DOHH2 (cell line): ENCODE results near the gene ROCK2.

Experiments
- H3F3A ChIP-seq: fragments of 200-600 bp; sonication (generic), shearing (Covaris generic); 2 replicates; pipeline ENCODE4 v1.6.0; 2016; ENCODE audit warnings: antibody characterized with exemption, mild to moderate bottlenecking; ENCODE audit not compliant: control insufficient read depth, insufficient read depth
- H3K27ac ChIP-seq: fragments of 200-600 bp; sonication (generic); 2 replicates; pipeline ENCODE4 v1.5.1; 2014; ENCODE audit warnings: low read depth, mild to moderate bottlenecking, low read length, moderate library complexity
- H3K27me3 ChIP-seq: fragments of 200-600 bp; sonication (generic); 2 replicates; pipeline ENCODE4 v1.6.1; 2014; ENCODE audit warnings: mild to moderate bottlenecking, low read length, mixed read lengths; ENCODE audit not compliant: control insufficient read depth
- H3K36me3 ChIP-seq: fragments of 200-600 bp; sonication (generic); 2 replicates; pipeline ENCODE4 v1.6.1; 2014; ENCODE audit warnings: mild to moderate bottlenecking, low read length, moderate library complexity, mixed read lengths; ENCODE audit not compliant: control insufficient read depth
- H3K4me1 ChIP-seq: fragments of 200-600 bp; sonication (generic); 2 replicates; pipeline ENCODE4 v1.6.1; 2014; ENCODE audit warnings: mild to moderate bottlenecking, low read length, mixed read lengths; ENCODE audit not compliant: control insufficient read depth
- H3K4me2 ChIP-seq: fragments of 200-600 bp; sonication (generic); 2 replicates; pipeline ENCODE4 v1.6.0; 2014; ENCODE audit warnings: mild to moderate bottlenecking, low read length, moderate library complexity
- H3K4me3 ChIP-seq: fragments of 200-600 bp; sonication (generic); 2 replicates; pipeline ENCODE4 v1.5.1; 2014; ENCODE audit warnings: mild to moderate bottlenecking, low read length, mixed read lengths
- H3K79me2 ChIP-seq: fragments of 200-600 bp; sonication (generic); 2 replicates; pipeline ENCODE4 v1.6.1; 2014; ENCODE audit warnings: mild to moderate bottlenecking, low read length, mixed read lengths; ENCODE audit not compliant: control insufficient read depth
- H3K9me2 ChIP-seq: fragments of 200-600 bp; sonication (generic); replicated peaks from 2 replicates; pipeline ENCODE4 v1.6.1; 2014; ENCODE audit warnings: mild to moderate bottlenecking, low read length, mixed read lengths; ENCODE audit not compliant: control insufficient read depth
- H3K9me3 ChIP-seq: fragments of 200-600 bp; sonication (generic); 2 replicates; pipeline ENCODE4 v1.6.1; 2014; ENCODE audit warnings: antibody characterized with exemption, low read length, mixed read lengths; ENCODE audit not compliant: control insufficient read depth, insufficient read depth
- H4K20me1 ChIP-seq: fragments of 200-600 bp; sonication (generic); 2 replicates; pipeline ENCODE4 v1.6.0; 2014; ENCODE audit warnings: low read depth, mild to moderate bottlenecking, antibody characterized with exemption, low read length, moderate library complexity; ENCODE audit not compliant: control insufficient read depth, insufficient read depth
- CTCF ChIP-seq: fragments of 200-600 bp; sonication (generic); IDR thresholded peaks from one replicate; pipeline ENCODE4 v1.5.1; 2014; ENCODE audit warnings: antibody characterized with exemption, mild to moderate bottlenecking, low read depth, low read length; ENCODE audit not compliant: poor library complexity, severe bottlenecking
- EZH2phosphoT487 ChIP-seq: fragments of 200-600 bp; sonication (generic); IDR thresholded peaks from 2 replicates; pipeline ENCODE4 v1.6.1; 2017; ENCODE audit warnings: borderline replicate concordance, mild to moderate bottlenecking, antibody characterized with exemption, low read length, moderate library complexity, mixed read lengths

The ROCK2 gene

GRCh38 chr2:11333427-11334183, 10.8 kb downstream of the ROCK2 start:
- no peaks in the 10 kb centered on the region for H3K9me2 ChIP-seq
- no peaks in the 10 kb centered on the region for H3F3A ChIP-seq
- H3K4me1 ChIP-seq = no peaks in the 10 kb centered on the region; the same call in none of the 2 replicates
- H3K4me3 ChIP-seq = no peak overlapping the region
- H3K27ac ChIP-seq = no peak overlapping the region
- H4K20me1 ChIP-seq = no peaks in the 10 kb centered on the region
- H3K9me3 ChIP-seq = no peaks in the 10 kb centered on the region
- H3K4me2 ChIP-seq = no peak overlapping the region
- TF ChIP-seq EZH2phosphoT487 (no peak), CTCF (no peak)
- H3K27me3 ChIP-seq = no peaks in the 10 kb centered on the region
- H3K36me3 ChIP-seq = no peaks in the 10 kb centered on the region
- peaks cover 95% of the 10 kb centered on the region for H3K79me2 ChIP-seq

GRCh38 chr2:11332596-11332995, 11.8 kb downstream of the ROCK2 start:
- no peaks in the 10 kb centered on the region for H3K27me3 ChIP-seq
- H3K4me1 ChIP-seq = no peaks in the 10 kb centered on the region; the same call in none of the 2 replicates
- H3K27ac ChIP-seq = no peak overlapping the region
- no peaks in the 10 kb centered on the region for H3K36me3 ChIP-seq
- H4K20me1 ChIP-seq = peaks cover 4% of the 10 kb centered on the region; the same call in 1 of the 2 replicates
- no peaks in the 10 kb centered on the region for H3K9me3 ChIP-seq
- no peaks in the 10 kb centered on the region for H3F3A ChIP-seq
- peaks cover 95% of the 10 kb centered on the region for H3K79me2 ChIP-seq
- H3K4me3 ChIP-seq = no peak overlapping the region
- H3K9me2 ChIP-seq = no peaks in the 10 kb centered on the region
- TF ChIP-seq EZH2phosphoT487 (no peak), CTCF (no peak)
- H3K4me2 ChIP-seq = no peak overlapping the region

GRCh38 chr2:11330457-11331142, 13.8 kb downstream of the ROCK2 start:
- Histone ChIP-seq H3K9me2 (no peaks in the 10 kb centered on the region), H4K20me1 (peaks cover 7% of the 10 kb centered on the region; the same call in 1 of the 2 replicates), H3F3A (no peaks in the 10 kb centered on the region), H3K4me1 (peaks cover 3% of the 10 kb centered on the region; the same call in 1 of the 2 replicates), H3K36me3 (no peaks in the 10 kb centered on the region), H3K4me2 (no peak overlapping the region), H3K4me3 (no peak overlapping the region), H3K27ac (no peak overlapping the region), H3K79me2 (peaks cover 95% of the 10 kb centered on the region), H3K9me3 (no peaks in the 10 kb centered on the region), H3K27me3 (no peaks in the 10 kb centered on the region)
- no peak for TF ChIP-seq CTCF
- TF ChIP-seq EZH2phosphoT487 = no peak
